Activated T-cell treated with anti-CD3 and anti-CD28 coated beads for 24 hours (primary cell): ENCODE data around the gene PEX5L.
"Not testable (repeated sequence)": the region's sequence is repeated elsewhere in the genome, so short reads cannot be mapped to it uniquely, and the experiment has no call there.

ENCODE experiments used
- DNase-seq: peaks from one replicate; pipeline ENCODE4 v3.0.0-alpha.2; 2020; ENCODE audit warnings: low read depth

The PEX5L gene, protein sequence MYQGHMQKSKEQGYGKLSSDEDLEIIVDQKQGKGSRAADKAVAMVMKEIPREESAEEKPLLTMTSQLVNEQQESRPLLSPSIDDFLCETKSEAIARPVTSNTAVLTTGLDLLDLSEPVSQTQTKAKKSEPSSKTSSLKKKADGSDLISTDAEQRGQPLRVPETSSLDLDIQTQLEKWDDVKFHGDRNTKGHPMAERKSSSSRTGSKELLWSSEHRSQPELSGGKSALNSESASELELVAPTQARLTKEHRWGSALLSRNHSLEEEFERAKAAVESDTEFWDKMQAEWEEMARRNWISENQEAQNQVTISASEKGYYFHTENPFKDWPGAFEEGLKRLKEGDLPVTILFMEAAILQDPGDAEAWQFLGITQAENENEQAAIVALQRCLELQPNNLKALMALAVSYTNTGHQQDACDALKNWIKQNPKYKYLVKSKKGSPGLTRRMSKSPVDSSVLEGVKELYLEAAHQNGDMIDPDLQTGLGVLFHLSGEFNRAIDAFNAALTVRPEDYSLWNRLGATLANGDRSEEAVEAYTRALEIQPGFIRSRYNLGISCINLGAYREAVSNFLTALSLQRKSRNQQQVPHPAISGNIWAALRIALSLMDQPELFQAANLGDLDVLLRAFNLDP

DNA sequence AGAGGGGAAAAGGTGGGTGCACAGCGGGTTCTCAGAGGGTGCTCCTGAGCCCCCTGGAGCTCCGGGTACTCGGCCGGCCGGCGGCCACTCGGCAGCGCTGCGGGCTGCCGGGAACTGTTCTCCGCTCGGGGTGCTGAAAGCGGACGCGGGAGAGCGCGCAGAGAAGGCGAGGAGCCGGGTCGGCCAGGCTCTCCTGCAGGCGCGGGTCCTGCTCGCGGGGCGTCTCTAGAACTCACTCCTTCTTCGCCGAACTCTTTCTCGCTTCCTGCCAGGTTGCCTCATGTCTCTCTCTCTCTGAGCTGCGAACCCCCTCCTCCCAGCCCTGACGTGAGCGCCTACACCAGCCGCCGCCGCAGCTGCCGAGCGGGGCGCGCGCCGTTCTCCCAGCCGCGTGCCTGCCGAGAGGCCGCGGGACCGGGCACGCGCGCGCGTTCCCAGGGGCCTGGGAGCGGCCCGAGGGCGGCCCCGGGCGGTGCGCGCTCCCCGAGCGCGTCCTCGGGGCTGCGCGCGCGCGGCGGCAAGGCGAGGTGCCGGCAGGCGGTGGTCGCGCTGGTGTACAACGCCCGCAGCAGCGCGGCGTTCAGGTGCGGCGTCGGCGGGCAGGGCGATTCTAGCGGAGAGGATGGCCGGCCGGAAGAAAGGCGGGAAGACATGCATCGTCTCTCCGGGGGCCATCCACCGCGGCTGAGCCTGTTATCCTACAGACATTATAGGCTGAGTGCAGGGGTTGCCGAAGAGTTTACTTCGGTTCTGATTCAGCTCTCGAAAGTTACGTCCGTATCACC, at the start of gene PEX5L:
TSS of gene PEX5L (minus strand) at position 267 of the 785 bp plus-strand sequence. CDS start 338 bp downstream, outside the sequence.
- no peak for DNase-seq

DNA sequence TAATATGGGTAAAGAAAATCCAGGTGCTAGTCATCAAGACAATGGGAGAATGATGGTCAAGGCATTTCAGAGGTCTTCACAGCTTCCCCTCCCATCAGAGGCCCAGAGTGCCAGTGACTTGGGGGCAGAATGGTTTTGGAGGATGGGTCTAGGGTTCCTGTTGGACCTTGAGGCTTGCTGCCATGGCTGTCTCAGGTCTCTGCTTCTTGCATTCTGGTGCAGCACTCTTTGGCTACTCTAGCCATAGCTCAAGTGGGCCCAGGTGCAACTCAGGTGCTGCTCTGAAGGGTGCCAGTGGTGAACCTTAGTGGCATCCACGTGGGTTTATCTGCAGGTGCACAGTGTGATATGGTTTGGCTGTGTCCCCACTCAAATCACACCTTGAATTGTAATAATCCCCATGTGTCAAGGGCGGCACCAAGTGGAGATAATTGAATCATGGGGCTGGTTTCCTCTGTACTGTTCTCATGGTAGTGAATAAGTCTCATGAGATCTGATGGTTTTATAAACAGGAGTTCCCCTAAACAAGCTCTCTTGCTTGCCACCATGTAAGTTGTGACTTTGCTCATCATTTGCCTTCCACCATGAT, 48.5 kb upstream of the PEX5L start:
- DNase-seq = no peak

DNA sequence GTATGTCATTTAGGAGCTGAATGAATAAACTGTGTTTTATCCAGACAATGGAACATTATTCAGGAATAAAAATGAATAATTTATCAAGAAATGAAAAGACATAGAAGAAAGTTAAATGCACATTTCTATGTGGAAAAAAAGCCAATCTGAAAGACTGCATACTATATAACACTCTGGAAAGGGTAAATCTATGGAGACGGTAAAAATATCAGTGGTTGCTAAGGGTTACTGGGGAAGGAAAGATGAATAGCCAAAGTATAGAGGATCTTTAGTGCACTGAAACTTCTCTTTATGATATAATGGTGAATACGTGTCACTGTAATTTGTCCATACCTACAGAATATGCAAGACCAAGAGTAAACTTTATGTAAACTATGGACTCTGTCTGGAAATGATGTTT, 46.0 kb upstream of the PEX5L start:
- no peak for DNase-seq

DNA sequence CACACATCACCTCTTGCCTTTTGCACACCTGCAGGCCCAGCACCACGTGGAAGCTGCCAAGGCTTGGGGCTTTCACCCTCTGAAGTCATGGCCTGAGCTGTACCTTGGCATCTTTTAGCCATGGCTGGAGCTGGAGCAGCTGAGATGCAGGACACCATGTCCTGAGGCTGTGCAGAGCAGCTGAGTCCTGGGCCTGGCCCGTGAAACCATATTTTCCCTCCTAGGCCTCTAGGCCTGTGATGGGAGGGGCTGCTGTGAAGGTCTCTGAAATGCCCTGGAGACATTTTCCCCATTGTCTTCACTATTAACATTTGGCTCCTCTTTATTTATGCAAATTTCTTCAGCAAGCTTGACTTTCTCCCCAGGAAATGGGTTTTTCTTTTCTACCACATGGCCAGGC, 41.9 kb upstream of the PEX5L start:
- DNase-seq = no peak

DNA sequence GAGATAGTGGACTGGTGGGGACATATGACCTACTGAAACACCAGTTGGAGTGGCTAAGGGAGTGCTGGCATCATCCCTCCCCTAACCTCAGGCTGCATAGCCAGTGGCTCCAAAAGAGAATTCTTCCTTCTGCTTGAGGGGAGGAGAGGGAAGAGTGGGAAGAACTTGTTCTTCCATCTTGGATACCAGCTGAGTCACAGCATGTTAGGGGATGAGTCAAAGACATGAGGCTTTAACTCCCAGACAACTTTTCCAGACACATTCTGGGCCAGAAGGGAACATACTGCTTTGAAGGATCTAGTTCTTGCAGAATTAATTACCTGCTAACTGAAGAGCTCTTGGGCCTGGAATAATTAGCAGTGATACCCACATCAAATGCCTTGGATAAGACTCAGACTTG, 36.8 kb upstream of the PEX5L start:
- no peak for DNase-seq

DNA sequence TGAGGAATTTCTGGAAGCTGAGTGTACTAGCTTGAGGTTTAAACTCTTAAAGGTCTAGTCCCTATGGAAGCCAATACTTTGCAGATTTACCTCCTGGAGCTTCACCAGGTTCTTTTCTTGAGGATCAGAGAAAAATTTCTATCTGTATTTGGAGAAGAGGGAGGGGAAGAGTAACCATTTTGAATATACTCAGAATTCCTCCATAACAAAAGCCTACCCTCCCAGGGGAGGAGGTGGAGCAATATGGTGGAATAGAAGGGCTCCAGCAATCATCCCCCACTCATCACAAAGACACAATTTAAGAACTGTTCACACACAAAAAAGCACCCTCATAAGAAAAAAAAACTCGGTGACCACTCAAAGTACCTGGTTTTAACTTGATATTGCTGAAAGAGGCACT, 36.0 kb upstream of the PEX5L start:
- no peak for DNase-seq

DNA sequence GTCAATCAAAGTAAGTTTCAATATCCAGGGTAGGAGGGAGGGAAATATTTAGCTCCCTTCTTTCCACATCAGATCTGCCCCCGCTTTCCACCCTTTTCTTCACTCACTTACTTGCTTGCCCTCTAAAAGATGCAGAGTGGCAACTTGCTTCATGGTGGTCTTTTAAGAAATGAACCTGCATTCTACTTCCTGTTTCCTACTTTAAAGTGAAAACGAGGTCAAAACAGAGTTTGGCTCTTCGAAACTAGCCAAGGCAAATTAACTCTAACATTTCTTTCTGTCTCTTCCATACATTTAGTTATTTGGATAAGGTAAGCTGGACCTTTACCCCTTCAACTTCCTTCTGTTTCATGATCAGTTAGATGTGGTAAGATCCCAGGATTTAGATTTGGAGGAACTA, 34.2 kb upstream of the PEX5L start:
- no peak for DNase-seq

DNA sequence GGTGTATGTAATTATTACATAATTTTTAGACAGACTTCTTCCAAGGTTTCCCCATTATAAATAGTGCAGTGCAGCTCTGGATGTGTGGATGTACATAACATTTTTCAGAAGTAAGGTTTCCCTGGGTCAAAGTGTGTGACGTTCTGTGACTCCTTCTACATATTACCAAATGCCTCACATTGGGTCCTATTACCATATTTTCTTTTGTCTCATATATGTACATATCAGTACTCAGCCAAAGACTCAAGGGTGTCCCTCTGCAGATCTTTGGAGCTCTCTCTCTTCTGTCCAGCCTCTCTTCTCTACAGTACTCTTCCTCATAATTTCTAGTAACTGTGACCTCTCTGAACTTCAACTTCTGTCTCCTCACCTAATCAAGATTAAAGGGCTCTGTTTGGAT, 31.3 kb upstream of the PEX5L start:
- no peak for DNase-seq

DNA sequence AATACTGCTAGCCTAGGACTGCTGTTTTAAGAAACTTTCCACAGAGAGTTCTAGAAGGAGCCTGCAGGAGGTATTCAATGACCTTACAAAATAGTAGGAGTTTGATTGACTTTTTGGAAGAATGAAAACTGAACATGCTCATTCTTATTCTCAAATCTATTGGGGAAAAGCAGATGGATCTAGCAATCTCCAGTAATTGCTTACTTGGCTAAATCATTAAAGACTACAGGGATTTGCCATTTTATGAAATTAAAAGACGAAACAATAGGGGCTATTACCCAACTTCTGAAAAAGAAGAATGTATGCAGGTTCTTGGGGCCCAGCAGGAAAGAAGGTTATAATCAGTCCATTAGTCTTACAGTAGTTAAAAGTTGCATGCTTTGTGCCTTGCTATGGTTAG, 29.9 kb upstream of the PEX5L start:
- no peak for DNase-seq

DNA sequence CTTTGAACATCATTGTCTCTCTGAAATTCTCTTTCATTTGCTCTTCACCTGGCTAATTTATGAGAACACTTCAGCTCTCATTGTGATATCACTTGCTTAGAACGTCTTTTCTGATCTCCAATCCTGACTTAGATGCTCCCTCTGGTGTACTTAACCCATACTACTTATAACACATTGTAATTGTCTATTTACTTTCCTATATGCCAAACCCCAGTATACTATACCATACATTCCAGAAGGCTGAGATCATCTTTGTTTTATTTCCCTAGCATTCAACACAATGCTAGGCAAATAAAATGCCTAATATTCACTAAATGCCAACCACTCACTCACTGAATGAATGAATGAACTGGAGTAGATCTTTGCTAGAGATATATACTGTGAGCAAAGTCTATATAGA, 27.0 kb upstream of the PEX5L start:
- no peak for DNase-seq

DNA sequence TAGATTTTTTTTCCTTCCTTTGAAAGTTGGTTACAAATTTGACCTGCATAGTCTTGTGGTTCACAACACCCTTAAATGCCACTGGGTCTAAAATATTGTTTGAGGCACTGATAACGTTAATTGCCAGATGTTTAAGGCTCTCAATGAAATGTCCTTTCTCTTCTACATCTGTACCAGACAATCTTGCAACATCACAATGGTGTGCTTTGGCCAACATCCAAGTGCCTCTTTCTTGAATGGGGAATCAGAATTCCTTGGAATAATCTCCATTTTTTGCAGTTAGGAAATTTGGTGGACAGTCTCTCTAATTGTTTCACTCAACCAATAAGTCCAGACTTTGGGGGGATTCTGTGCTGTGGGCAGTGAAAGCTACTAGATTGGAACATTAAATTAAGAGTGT, 26.0 kb upstream of the PEX5L start:
- DNase-seq = no peak

DNA sequence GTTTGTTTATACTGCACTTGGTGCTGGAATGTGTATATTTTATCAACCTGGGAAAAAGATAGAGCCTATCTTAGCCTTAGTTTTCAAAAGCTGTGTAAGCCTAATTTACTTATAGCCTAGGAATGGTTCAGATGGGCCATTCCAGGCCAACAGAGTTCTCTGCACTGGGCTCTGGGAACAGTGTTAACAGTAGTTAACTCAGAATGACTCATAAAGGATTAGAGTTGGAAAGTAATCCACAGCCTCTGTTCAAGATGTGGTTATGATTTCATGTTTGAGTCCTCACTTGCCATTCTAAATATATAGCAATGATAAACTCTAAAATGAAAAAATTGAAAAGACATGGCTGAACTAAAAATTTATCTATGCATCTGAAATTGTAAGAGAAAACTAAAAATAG, 22.6 kb upstream of the PEX5L start:
- DNase-seq = no peak

DNA sequence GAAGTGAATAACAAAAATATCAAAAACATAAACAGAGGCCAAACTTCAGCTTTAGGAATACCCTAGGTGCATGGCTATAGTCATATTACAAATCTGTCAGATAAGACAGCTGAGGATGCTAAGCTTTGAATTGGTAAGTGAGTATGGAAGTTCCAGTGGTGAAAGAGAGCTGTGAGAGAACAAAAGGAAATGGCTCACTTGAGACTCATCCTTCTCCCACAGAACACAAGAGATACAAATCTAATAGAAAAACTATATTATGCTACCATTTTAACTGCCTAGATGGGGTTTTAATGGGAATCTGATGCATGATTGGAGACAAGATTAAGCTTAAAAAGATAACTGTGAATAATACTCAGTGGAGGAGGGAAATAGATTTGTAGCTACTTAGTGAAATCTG, 21.5 kb upstream of the PEX5L start:
- DNase-seq = no peak

DNA sequence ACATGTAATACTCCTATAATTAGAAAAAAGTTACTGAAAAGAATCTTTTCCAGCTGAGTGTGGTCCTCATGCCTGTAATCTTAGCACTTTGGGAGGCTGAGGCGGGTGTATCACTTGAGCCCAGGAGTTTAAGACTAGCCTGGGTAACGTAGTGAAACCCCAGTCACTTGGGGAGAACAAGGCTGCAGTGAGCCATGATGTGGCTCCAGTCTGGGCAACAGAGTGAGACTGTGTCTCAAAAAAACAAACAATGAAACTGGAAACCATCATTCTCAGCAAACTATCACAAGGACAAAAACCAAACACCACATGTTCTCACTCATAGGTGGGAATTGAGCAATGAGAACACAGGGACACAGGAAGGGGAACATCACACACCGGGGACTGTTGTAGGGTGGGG, 18.9 kb upstream of the PEX5L start:
- not testable (repeated sequence) for DNase-seq

DNA sequence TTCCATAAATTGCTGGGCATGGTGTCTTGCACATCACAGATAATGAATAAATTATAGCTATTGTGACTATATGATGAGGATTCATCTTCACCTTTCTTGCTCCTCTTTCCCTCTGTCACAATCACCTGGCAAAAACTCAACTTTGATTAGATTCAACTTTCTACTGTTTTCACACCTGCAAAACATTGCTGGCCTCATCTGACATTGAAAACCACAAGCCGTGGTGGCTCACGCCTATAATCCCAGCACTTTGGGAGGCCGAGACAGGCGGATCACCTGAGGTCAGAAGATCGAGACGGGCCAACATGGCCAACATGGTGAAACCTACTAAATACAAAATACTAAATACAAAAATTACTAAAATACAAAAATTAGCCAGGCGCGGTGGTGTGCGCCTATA, 12.7 kb upstream of the PEX5L start:
- DNase-seq = no peak

DNA sequence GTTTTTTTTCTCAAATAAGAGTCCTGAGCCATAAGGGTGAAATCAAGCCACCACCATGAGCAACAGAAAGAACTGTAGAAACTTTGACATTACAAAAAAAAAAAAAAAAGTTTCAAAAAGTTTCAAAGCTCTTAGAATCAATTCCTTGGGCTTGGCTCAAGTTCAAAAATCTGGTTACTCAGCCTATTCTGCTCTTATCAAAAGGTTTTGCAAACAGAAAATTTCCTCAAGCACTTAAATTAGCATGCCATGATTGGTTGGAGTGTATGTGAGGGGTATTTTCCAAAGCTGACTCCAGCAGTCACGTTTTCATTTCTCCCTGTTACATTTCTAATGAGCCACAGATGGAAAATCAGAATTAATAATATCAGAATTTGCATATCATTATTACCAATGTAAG, 12.1 kb upstream of the PEX5L start:
- DNase-seq = no peak

DNA sequence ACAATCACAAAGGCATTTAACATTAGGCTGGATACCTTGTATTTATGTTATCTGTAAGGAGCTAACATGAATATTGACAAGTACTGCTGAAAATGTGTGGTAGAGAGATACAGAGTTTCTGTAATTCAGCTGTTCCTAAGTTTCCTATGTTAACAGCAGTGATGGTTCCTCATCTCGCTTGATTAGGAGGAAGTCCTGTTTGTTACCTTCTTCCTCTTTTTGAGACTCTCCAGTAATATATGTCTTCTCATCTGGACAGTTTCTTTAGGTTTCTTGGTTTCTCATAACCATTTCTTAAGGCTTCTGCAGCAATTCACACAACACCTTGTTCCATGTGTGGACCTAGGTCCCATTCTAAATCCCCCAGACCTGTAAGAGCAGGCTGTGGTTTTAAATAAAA, 11.4 kb upstream of the PEX5L start:
- DNase-seq = no peak

DNA sequence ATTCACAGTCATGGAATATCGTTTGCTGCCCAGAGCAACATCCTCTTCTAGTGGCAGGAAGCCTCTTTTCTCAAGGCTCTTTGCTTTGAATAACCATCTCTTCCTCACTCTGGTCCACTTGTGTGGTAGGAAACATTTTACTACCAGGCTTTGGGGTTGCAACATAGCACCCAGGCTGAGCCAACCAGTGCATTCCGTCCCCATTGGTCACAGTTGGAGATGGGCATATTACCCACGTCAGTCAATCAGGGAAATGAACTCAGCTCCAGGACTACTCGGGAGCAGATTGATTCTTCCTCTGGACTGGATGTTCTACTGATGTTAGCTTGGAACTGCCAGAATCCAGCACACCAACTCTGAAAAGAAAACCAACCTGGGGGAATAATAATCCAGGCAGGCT, 4.2 kb upstream of the PEX5L start:
- no peak for DNase-seq

DNA sequence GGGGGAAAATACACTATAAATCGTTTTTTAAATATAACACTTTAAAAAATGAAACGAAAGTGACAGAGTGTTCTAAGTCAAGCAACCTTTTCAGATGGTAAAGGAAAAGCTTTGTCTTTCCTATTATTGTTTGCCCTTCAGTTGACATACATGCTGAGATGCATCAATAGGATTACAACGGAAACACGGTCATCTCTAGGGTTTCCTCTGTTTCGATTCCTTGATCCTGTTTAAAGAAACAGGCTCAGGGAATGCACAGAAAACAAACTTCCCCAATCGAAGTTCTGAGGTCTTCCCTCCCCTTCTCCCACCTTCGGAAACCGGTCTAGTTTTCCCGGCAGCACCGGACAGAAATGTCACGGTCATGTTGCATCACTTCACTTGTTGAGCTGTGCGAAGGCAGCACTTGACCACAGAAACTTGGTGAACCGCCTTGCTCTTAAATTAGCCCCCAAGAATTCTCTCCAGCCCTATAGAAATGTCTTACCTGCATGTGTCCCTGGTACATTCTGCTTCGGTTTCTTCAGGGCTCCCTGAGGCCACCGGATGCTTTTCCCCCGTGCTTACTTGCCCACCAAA, 556 bp downstream of the PEX5L start:
- no peak for DNase-seq

DNA sequence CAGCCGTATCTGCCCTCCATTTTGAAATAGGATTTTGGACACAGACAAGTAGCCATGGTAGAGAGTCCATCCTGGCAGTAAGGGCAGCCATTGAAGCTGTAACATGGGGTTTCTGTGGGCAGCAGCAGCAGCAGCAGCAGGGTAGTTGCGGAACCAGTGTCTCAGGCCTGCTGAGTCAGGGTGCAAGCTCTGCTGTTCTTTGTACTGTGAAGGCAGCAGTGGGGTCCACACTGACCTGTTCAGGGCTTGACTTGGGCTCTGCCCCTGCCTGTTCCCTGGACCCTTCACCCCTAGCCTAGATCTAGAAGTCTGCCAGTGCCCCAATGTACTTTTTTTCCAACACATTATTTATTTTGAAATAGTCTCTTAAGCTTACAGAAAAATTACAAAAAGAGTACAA, 9.7 kb downstream of the PEX5L start:
- DNase-seq = no peak

DNA sequence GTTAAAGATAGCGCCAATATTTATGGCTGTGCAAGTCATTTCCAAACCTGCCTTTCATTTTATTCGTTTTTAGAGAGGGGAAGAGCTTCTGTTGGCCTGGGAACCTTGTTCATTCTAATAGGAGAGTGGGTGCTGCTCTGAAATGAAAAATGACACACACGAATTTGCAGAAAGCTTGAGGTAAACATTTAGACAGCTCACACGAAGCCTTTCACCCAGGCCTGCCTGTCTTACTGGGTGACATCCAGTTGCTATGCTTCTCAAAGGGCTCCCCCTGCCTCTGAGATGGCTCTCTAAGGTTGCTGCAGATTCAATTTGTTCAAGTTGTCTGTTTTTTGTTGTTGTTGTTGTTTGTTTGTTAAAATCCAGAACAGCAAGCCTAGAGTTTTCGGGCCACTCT, 18.2 kb downstream of the PEX5L start:
- DNase-seq = no peak

DNA sequence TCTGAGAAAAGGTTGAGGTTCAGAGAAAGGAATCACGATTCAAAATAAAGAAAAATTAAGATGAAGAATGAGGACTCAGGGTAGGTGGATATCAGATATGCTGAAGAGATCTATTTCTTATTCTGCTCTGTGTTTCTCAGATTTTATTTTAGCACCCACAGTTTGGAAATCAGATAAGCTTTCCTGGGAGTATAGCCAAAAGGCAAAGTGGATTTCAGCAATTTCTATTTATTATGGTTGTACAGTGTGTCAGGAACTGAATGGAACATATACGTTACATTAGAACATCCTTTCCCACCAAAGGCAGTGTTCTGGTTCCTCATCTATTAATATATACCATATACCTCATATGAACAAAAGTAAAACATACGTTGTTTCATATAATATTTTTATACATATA, 18.9 kb downstream of the PEX5L start:
- DNase-seq = no peak
